Esophagus muscularis mucosa (tissue), 3 donors: ENCODE measurements around the gene AKAP6.

Experiments used
- POLR2AphosphoS5 ChIP-seq, 2 donors: sonication (generic); formaldehyde crosslinking; IDR thresholded peaks; one replicate each; pipeline ENCODE4 v1.6.1; 2017; ENCODE audit warnings: antibody characterized with exemption in 2 of 2
- TF ChIP-seq, protein P1 (sequence below), 3 experiments: fragments of 200-600 bp in 2 of 3; fragments of 450-650 bp in 1 of 3; sonication (generic) in 2 of 3; IDR thresholded peaks; one replicate each; pipeline ENCODE4 v1.5.1; 2017 to 2019; ENCODE audit warnings: antibody characterized with exemption in 3 of 3, mild to moderate bottlenecking in 2 of 3, moderate library complexity in 1 of 3

DNA sequence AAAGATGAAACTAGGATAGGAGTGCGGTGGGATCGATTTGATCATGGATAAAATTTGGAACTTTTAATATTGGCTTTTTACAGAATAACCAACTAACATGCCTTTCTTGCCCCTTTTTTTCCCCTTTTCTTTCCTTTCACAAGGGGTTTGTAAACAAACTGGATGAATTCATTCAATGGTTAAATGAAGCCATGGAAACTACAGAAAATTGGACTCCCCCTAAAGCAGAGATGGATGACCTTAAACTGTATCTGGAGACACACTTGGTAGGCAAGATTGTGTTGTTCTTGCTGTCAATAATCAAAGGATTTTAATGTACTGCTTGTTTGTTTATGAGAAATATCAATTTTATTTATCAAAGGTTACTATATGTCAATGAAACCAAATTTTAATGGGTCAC lies 247.9 kb downstream of the AKAP6 start:
- no peak for TF ChIP-seq POLR2AphosphoS5 (IDR thresholded peaks at IDR 0.05)
- TF ChIP-seq, protein P1, sequence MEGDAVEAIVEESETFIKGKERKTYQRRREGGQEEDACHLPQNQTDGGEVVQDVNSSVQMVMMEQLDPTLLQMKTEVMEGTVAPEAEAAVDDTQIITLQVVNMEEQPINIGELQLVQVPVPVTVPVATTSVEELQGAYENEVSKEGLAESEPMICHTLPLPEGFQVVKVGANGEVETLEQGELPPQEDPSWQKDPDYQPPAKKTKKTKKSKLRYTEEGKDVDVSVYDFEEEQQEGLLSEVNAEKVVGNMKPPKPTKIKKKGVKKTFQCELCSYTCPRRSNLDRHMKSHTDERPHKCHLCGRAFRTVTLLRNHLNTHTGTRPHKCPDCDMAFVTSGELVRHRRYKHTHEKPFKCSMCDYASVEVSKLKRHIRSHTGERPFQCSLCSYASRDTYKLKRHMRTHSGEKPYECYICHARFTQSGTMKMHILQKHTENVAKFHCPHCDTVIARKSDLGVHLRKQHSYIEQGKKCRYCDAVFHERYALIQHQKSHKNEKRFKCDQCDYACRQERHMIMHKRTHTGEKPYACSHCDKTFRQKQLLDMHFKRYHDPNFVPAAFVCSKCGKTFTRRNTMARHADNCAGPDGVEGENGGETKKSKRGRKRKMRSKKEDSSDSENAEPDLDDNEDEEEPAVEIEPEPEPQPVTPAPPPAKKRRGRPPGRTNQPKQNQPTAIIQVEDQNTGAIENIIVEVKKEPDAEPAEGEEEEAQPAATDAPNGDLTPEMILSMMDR (IDR thresholded peaks at IDR 0.05), result no peak
